AG09319 (cell line): ENCODE measurements around the gene SMAD6.

ENCODE experiments used
- DNase-seq: peaks from one replicate; pipeline ENCODE4 v3.0.0-alpha.2; 2010; ENCODE audit warnings: low read depth; ENCODE audit errors: extremely low read depth
- CTCF ChIP-seq: IDR thresholded peaks from 2 replicates; pipeline ENCODE4 v1.5.1; 2011; ENCODE audit warnings: low read depth, mild to moderate bottlenecking, inconsistent platforms, low read length, moderate library complexity

SMAD6 gene

GRCh38 chr15:66802025-66803001 lies 100.3 kb downstream of the SMAD6 start:
- DNase-seq: no peak
- TF ChIP-seq CTCF: no peak

GRCh38 chr15:66803182-66803729 lies 101.2 kb downstream of the SMAD6 start:
- TF ChIP-seq CTCF: no peak
- DNase-seq: peak; percentile 95

GRCh38 chr15:66803749-66804148 lies 101.7 kb downstream of the SMAD6 start:
- DNase-seq: no peak
- no peak for TF ChIP-seq CTCF

- DNase-seq: no peak
- TF ChIP-seq CTCF: no peak
Measured at GRCh38 chr15:66805202-66805885, 103.3 kb downstream of the SMAD6 start.

GRCh38 chr15:66808181-66808824 lies 106.3 kb downstream of the SMAD6 start:
- no peak for DNase-seq
- TF ChIP-seq CTCF: no peak

GRCh38 chr15:66809664-66810063 lies 107.6 kb downstream of the SMAD6 start:
- no peak for DNase-seq
- no peak for TF ChIP-seq CTCF
